Neural progenitor cell (in vitro differentiated cells): ENCODE data around the gene TMEM117. TPM values are rescaled to one million over a fixed set of nuclear protein-coding genes. Genes with fewer than 3 reads are reported as not detected.
"Not testable (repeated sequence)": the region's sequence is repeated elsewhere in the genome, so short reads cannot be mapped to it uniquely, and the experiment has no call there.

Experiments
- DNase-seq: peaks from one replicate; pipeline ENCODE4 v3.0.0-alpha.2; 2016; ENCODE audit warnings: low spot score
- H2AFZ ChIP-seq: fragments of 200-600 bp; sonication (generic); replicated peaks from 2 replicates; pipeline ENCODE4 v1.6.1; 2016; ENCODE audit warnings: antibody characterized with exemption
- H3F3A ChIP-seq: fragments of 200-600 bp; sonication (generic); 2 replicates; pipeline ENCODE4 v1.6.1; 2016; ENCODE audit warnings: antibody characterized with exemption, low read depth
- H3K27ac ChIP-seq: fragments of 200-600 bp; sonication (generic); 2 replicates; pipeline ENCODE4 v1.5.1; 2016; ENCODE audit warnings: mild to moderate bottlenecking
- H3K27me3 ChIP-seq: fragments of 200-600 bp; sonication (generic); 2 replicates; pipeline ENCODE4 v1.6.1; 2016; ENCODE audit warnings: mild to moderate bottlenecking, moderate library complexity
- H3K36me3 ChIP-seq: fragments of 200-600 bp; sonication (generic); 2 replicates; pipeline ENCODE4 v1.5.1; 2016
- H3K4me1 ChIP-seq: fragments of 200-600 bp; sonication (generic); 2 replicates; pipeline ENCODE4 v1.6.1; 2016; ENCODE audit warnings: mixed run types
- H3K4me2 ChIP-seq: fragments of 200-600 bp; sonication (generic); 2 replicates; pipeline ENCODE4 v1.6.1; 2016
- H3K4me3 ChIP-seq: fragments of 200-600 bp; sonication (generic); 2 replicates; pipeline ENCODE4 v1.5.1; 2016
- H3K79me2 ChIP-seq: fragments of 200-600 bp; sonication (generic); 2 replicates; pipeline ENCODE4 v1.6.1; 2016; ENCODE audit warnings: low read depth
- H3K9ac ChIP-seq: fragments of 200-600 bp; sonication (generic); 2 replicates; pipeline ENCODE4 v1.6.1; 2016
- H3K9me3 ChIP-seq: fragments of 200-600 bp; sonication (generic); 2 replicates; pipeline ENCODE4 v1.5.1; 2016; ENCODE audit warnings: low read depth
- H4K20me1 ChIP-seq: fragments of 200-600 bp; sonication (generic); 2 replicates; pipeline ENCODE4 v1.6.1; 2016; ENCODE audit warnings: low read depth
- H3K27ac Mint-ChIP-seq: 3 replicates; pipeline ENCODE4 v1.8.0; 2021; ENCODE audit warnings: mixed read lengths
- H3K27me3 Mint-ChIP-seq: 2 replicates; pipeline ENCODE4 v1.8.0; 2022; ENCODE audit warnings: low read depth, mild to moderate bottlenecking, inconsistent platforms, moderate library complexity, mixed read lengths; ENCODE audit not compliant: insufficient read depth
- H3K36me3 Mint-ChIP-seq: 3 replicates; pipeline ENCODE4 v1.8.0; 2021; ENCODE audit warnings: mixed read lengths
- H3K4me1 Mint-ChIP-seq: 3 replicates; pipeline ENCODE4 v1.8.0; 2021; ENCODE audit warnings: mixed read lengths
- H3K4me3 Mint-ChIP-seq: 3 replicates; pipeline ENCODE4 v1.8.0; 2021; ENCODE audit warnings: mild to moderate bottlenecking, moderate library complexity, mixed read lengths
- H3K9me3 Mint-ChIP-seq: 3 replicates; pipeline ENCODE4 v1.8.0; 2020; ENCODE audit warnings: mixed read lengths
- EZH2 ChIP-seq: fragments of 200-600 bp; sonication (generic); IDR thresholded peaks from 2 replicates; pipeline ENCODE4 v1.6.1; 2017; ENCODE audit warnings: antibody characterized with exemption, mild to moderate bottlenecking, moderate library complexity
- EZH2phosphoT487 ChIP-seq: fragments of 200-600 bp; sonication (generic); IDR thresholded peaks from 2 replicates; pipeline ENCODE4 v1.6.1; 2017; ENCODE audit warnings: antibody characterized with exemption
- total RNA-seq: library from RNA; depleted of rRNA; stranded (reverse); fragments of >200 nt; gene quantifications from 2 replicates; pipeline ENCODE4 v1.2.3, GENCODE V29; 2015; ENCODE audit warnings: low replicate concordance
- TF ChIP-seq, protein P1 (sequence below): fragments of 200-600 bp; sonication (generic); IDR thresholded peaks from 2 replicates; pipeline ENCODE4 v1.5.1; 2017; ENCODE audit warnings: antibody characterized with exemption, mild to moderate bottlenecking

Gene TMEM117
- total RNA-seq, 1 donor from 2014 or later = 1.6 TPM

DNA sequence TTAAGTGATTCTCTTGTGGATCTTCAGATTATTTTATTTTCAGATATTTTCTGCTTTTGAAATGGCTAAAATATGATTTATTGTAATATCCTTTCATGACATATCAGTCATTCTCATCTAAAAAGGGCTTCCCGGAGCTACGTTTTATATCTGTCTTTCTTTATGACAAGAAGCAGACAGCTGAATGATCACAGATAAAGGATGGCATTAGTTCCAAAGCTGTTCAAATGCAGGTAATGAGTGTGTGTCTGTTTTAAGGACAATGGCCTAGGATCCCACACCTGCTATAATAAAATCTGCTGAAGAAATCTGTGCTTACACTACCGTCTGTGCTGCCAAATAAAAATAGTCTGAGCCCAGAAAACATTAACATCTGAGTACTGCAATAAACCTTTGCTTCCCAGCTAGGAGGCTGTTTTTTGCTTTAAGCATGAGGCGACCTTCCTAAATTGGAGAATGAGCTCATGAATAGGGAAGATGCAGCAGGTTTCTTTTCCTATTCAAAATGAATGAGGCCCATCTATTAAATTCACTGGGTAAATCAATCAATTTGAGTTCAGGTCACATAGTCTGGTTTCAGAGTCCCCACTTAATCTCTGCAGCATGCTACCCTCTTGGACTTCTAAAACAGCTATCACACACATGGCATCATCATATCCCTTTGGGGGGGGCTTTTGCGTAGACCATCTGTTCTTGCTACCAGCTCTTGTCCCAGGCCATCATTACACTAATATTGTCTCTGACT, 541.7 kb downstream of the TMEM117 start:
- no peak overlapping the region for H3K4me2 ChIP-seq
- no peak overlapping the region for H2AFZ ChIP-seq
- H3K27ac Mint-ChIP-seq = no peak overlapping the region

DNA sequence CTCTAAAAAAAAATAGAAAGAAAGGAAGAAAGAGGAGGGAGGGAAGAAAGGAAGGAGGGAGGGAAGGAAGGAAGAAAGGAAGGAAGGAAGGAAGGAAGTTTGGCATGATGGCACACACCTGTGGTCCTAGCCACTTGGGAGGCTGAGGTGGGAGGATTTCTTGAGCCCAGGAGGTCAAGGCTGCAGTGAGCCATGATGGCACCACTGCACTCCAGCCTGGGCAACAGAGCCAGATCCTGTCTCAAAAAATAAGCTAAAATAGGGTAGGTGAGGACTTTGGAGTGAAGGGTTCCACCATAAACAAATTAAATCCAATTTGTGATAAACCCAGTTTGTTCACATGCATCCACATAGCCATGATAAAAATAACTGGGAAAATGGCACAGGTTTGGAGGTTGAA, 543.2 kb downstream of the TMEM117 start:
- H3K27ac ChIP-seq, H3K36me3 Mint-ChIP-seq, H2AFZ ChIP-seq, DNase-seq, H3K4me1 ChIP-seq, H3K27me3 Mint-ChIP-seq, H3K27ac Mint-ChIP-seq, H3K79me2 ChIP-seq, H3K4me3 ChIP-seq, H3F3A ChIP-seq, H3K9me3 ChIP-seq, H3K9me3 Mint-ChIP-seq, H3K9ac ChIP-seq, H3K27me3 ChIP-seq, H4K20me1 ChIP-seq, H3K4me3 Mint-ChIP-seq, H3K36me3 ChIP-seq: not testable (repeated sequence)
- peaks cover 21% of the 10 kb centered on the region for H3K4me1 Mint-ChIP-seq
- H3K4me2 ChIP-seq = peak overlapping the region; percentile 7

More for the DNA sequence above, 541.7 kb downstream of the TMEM117 start:
- Mint-ChIP-seq H3K9me3 (no peaks in the 10 kb centered on the region), H3K4me3 (no peak overlapping the region), H3K36me3 (no peaks in the 10 kb centered on the region), H3K4me1 (peaks cover 11% of the 10 kb centered on the region), H3K27me3 (peaks cover 4% of the 10 kb centered on the region)
- Histone ChIP-seq H3K79me2 (no peaks in the 10 kb centered on the region), H3F3A (no peaks in the 10 kb centered on the region), H3K27ac (no peak overlapping the region), H3K36me3 (no peaks in the 10 kb centered on the region), H3K9ac (no peak overlapping the region), H3K9me3 (no peaks in the 10 kb centered on the region), H3K27me3 (no peaks in the 10 kb centered on the region), H4K20me1 (no peaks in the 10 kb centered on the region), H3K4me3 (no peak overlapping the region), H3K4me1 (peaks cover 9% of the 10 kb centered on the region)
- no peak for DNase-seq
- TF ChIP-seq EZH2phosphoT487 (no peak), EZH2 (no peak)
- TF ChIP-seq, protein P1, sequence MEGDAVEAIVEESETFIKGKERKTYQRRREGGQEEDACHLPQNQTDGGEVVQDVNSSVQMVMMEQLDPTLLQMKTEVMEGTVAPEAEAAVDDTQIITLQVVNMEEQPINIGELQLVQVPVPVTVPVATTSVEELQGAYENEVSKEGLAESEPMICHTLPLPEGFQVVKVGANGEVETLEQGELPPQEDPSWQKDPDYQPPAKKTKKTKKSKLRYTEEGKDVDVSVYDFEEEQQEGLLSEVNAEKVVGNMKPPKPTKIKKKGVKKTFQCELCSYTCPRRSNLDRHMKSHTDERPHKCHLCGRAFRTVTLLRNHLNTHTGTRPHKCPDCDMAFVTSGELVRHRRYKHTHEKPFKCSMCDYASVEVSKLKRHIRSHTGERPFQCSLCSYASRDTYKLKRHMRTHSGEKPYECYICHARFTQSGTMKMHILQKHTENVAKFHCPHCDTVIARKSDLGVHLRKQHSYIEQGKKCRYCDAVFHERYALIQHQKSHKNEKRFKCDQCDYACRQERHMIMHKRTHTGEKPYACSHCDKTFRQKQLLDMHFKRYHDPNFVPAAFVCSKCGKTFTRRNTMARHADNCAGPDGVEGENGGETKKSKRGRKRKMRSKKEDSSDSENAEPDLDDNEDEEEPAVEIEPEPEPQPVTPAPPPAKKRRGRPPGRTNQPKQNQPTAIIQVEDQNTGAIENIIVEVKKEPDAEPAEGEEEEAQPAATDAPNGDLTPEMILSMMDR = no peak

DNA sequence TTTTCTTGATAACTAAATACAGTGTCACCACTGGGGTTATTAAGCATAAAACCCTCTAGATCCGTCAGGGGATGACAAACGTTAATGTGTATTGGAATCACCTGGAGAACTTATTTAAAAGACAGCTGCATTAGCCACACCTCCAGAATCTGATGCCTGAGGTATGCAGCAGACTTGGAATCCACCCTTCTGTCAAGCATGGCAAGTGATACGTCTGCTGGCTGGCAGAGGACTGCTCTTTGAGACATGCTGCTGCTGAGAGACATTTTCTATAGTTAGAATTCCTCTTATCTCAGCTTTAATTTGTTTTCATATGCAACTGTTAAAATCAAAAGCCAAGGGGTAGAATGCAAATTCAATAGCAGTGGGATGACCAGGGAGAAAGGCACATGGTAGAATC, 544.0 kb downstream of the TMEM117 start:
- Histone ChIP-seq H3K4me1 (peaks cover 9% of the 10 kb centered on the region), H2AFZ (no peak overlapping the region), H3K4me3 (no peak overlapping the region), H3K27ac (no peak overlapping the region), H3K79me2 (no peaks in the 10 kb centered on the region), H3K27me3 (no peaks in the 10 kb centered on the region), H3K4me2 (peak overlapping the region; percentile 7), H4K20me1 (no peaks in the 10 kb centered on the region), H3K36me3 (no peaks in the 10 kb centered on the region), H3F3A (no peaks in the 10 kb centered on the region), H3K9me3 (no peaks in the 10 kb centered on the region), H3K9ac (no peak overlapping the region)
- Mint-ChIP-seq H3K36me3 (no peaks in the 10 kb centered on the region), H3K4me3 (no peak overlapping the region), H3K27ac (no peak overlapping the region), H3K9me3 (no peaks in the 10 kb centered on the region), H3K4me1 (peaks cover 28% of the 10 kb centered on the region), H3K27me3 (peaks cover 4% of the 10 kb centered on the region)
- TF ChIP-seq EZH2phosphoT487 = no peak
- TF ChIP-seq EZH2 = no peak
- TF ChIP-seq, protein P1 = no peak
- DNase-seq = peak; percentile 27

DNA sequence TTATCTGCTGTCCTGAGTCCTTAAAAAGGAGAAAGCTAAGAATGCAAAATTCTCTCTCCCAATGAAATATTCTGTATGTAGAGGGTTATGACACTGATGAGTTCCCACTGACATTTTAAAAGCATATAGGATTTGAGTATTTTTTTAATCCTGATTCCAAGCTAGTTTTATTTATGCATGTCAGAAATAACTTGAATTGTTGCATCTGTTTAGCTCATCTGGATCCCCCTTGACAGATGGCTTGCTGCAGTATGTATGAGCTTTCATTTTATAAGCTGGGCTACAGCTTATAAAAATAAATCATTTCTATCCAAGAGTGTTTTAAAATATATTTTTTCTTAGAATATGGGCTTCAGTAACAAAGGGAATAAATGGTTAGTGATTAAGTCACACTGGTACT, 545.0 kb downstream of the TMEM117 start:
- Histone ChIP-seq H3F3A (no peaks in the 10 kb centered on the region), H3K4me3 (no peak overlapping the region), H2AFZ (no peak overlapping the region), H3K27me3 (no peaks in the 10 kb centered on the region), H4K20me1 (no peaks in the 10 kb centered on the region), H3K79me2 (no peaks in the 10 kb centered on the region), H3K4me1 (peaks cover 9% of the 10 kb centered on the region), H3K9me3 (no peaks in the 10 kb centered on the region), H3K9ac (no peak overlapping the region), H3K36me3 (no peaks in the 10 kb centered on the region), H3K4me2 (no peak overlapping the region), H3K27ac (no peak overlapping the region)
- H3K4me3 Mint-ChIP-seq = no peak overlapping the region
- H3K4me1 Mint-ChIP-seq = peaks cover 30% of the 10 kb centered on the region
- no peak overlapping the region for H3K27ac Mint-ChIP-seq
- H3K27me3 Mint-ChIP-seq = peaks cover 4% of the 10 kb centered on the region
- H3K9me3 Mint-ChIP-seq = no peaks in the 10 kb centered on the region
- TF ChIP-seq EZH2phosphoT487 = no peak
- no peak for TF ChIP-seq EZH2
- TF ChIP-seq, protein P1 = no peak
- H3K36me3 Mint-ChIP-seq = no peaks in the 10 kb centered on the region
- no peak for DNase-seq
